RWPE1 (cell line): ENCODE measurements around the gene DNHD1.
A peak's percentile ranks its signal among the peaks of the same experiment; 100 is the strongest.

ENCODE experiments used
- CTCF ChIA-PET: fragments of 350-600 bp; sonication (Branson Sonifier 250); formaldehyde crosslinking; extraction: SDS; loops from one replicate; lab custom pipeline; 2021; lab: Yijun Ruan, JAX
- POLR2A ChIA-PET: fragments of 400-600 bp; formaldehyde crosslinking; extraction: SDS; loops from one replicate; lab custom pipeline; 2020; ENCODE audit warnings: antibody characterized with exemption; ENCODE audit not compliant: low non-redundant PET; lab: Yijun Ruan, JAX
- DNase-seq: peaks from one replicate; pipeline ENCODE4 v3.0.0; 2012; ENCODE audit warnings: low spot score
- H3K27ac ChIP-seq: fragments of 450-650 bp; 2 replicates; pipeline ENCODE4 v1.5.1; 2017
- CTCF ChIP-seq: fragments of 450-650 bp; conservative IDR thresholded peaks from 2 replicates; pipeline ENCODE4 v1.5.1; 2017; ENCODE audit warnings: low read depth, mild to moderate bottlenecking

The DNHD1 gene

DNA sequence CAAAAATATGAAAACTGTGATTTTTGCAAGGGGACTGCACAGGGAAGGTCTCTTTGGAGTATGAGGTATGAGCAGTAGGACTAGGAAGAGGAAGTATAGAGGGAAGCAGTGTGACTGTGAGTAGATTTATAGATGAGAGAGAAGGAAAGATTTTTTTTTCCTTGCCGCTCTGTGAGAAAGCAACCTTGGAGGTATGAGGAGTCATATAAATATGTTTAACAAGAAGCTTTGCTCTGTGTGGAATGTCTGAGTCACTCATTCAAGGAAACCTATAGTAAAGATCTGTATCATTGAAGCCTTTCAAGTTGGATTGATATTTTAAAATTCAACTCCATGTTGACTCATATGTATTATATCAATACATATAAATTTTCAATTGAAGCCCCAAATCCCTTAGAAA lies 26.2 kb downstream of the DNHD1 start:
- TF ChIP-seq CTCF = no peak
- DNase-seq = peak; percentile 52
- ChIA-PET POLR2A (no interaction called here), CTCF (interaction anchor here (0.7 to 1.6 kb wide), 2 partner anchors 8 to 17 kb away, joined by 3 to 4 read pairs; no protein-coding TSS in a partner anchor)
- no peak overlapping the region for H3K27ac ChIP-seq

DNA sequence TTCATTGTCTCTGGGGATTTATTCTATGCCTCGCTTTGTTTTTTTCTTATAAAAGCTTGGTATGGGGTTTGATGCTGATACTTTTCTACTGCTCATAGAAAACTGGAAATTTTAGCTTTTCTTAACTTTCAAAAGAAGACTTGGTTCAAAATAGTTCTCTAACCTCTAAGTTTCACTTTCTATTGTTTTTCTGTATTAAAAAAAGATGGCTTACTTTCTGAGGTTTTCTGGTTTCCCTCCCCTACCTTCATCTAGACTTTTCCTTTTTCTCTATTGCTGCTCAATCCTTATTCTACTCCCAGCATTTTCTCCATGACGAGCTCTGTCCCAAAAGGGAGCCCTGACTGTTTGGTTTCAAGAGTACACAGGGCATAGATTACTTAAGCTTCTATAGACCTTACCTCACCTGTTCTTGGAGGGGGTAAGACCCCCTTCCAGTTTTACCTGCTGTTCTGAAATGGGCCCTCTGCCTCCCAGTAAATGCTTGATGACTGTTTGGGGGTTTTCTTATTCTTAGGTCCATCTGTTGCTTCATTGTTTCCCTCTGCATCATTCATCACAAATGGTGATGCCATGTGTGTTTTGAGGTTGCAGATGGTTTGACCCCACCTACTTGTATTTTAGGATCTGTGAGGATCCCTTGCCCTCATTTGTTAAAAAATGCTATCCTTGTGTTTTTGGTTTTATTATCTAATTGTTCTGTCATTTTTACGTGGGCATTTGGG lies 29.5 kb downstream of the DNHD1 start:
- no peak for DNase-seq
- CTCF ChIA-PET = interaction anchor here (0.6 to 0.8 kb wide), 3 partner anchors 147 to 1127 kb away, joined by 3 to 6 read pairs (median 5); no protein-coding TSS in a partner anchor
- no peak overlapping the region for H3K27ac ChIP-seq
- no peak for TF ChIP-seq CTCF
- POLR2A ChIA-PET = no interaction called here

GRCh38 chr11:6529266-6529665 lies 32.2 kb downstream of the DNHD1 start:
- CTCF ChIA-PET = interaction anchor here (0.6 to 0.8 kb wide), 2 partner anchors 91 to 150 kb away, joined by 3 to 4 read pairs; no protein-coding TSS in a partner anchor
- DNase-seq = no peak
- TF ChIP-seq CTCF = no peak
- POLR2A ChIA-PET = no interaction called here
- H3K27ac ChIP-seq = no peak overlapping the region

GRCh38 chr11:6530848-6531247 lies 33.8 kb downstream of the DNHD1 start:
- no peak for TF ChIP-seq CTCF
- DNase-seq = no peak
- no peak overlapping the region for H3K27ac ChIP-seq
- CTCF ChIA-PET = interaction anchor here (0.6 to 1.6 kb wide), 16 partner anchors 7 to 1139 kb away, joined by 3 to 7 read pairs (median 3); no protein-coding TSS in a partner anchor
- POLR2A ChIA-PET = no interaction called here

DNA sequence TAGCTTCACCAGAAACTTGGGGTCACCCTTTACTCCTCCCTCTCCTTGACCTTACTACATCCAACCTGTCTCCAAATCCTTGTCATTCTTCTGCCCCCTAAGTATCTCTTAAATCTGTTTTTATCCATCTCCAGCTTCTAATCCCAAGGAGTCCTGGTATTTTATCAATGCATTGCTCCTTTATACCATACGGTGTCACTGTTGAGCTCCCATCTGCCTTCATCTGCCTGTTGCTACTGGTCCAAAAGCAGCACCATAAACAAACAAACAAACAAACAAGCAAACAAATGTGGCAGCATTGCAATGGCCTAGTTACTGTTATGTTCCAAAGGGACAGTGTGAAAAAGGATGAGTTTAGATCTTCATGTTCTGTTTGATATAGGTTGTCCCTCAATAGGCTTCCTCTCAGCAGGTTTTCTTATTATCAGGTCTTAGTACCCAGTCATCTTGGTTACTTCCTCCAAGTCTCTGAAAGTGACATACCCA lies 34.2 kb downstream of the DNHD1 start:
- POLR2A ChIA-PET = no interaction called here
- no peak overlapping the region for H3K27ac ChIP-seq
- peak; percentile 62 for DNase-seq
- peak; percentile 79 for TF ChIP-seq CTCF
- CTCF ChIA-PET = interaction anchor here (0.5 to 1.6 kb wide), 18 partner anchors 8 to 1138 kb away, joined by 3 to 7 read pairs (median 3); no protein-coding TSS in a partner anchor

DNA sequence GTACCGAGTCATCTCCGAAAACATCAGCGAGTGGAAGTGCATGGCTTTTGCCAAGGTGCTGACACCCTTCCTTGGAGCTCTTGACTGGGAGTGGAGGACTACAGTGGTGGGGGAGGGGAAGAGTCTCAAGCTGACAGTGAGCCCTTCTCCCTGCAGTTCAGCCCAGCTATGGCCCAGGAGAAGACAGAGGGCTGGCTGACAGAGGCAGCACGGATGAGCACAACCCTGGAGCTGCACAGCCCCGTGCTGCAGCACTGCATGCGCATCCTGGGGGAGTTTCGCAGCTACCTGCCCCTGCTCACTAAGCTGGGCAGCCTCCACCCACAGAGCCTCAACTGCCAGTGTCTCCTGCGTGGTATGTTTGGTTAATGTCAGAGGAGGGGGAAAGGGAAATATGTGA lies 41.4 kb downstream of the DNHD1 start:
- H3K27ac ChIP-seq = no peak overlapping the region
- ChIA-PET POLR2A (no interaction called here), CTCF (no interaction called here)
- DNase-seq = no peak
- TF ChIP-seq CTCF = no peak
